ENCODE data around the gene COL4A2.
"Not testable (repeated sequence)": the region's sequence is repeated elsewhere in the genome, so short reads cannot be mapped to it uniquely, and the experiment has no call there.

Gene COL4A2

GRCh38 chr13:110524541-110525257, 217.6 kb downstream of the COL4A2 start:
- peak; percentile 17 for DNase-seq

GRCh38 chr13:110525328-110526319, 218.5 kb downstream of the COL4A2 start:
- DNase-seq = no peak

GRCh38 chr13:110528371-110528770, 221.3 kb downstream of the COL4A2 start:
- DNase-seq = peak; percentile 97

GRCh38 chr13:110528911-110529310, 221.8 kb downstream of the COL4A2 start:
- no peak for DNase-seq

- no peak for DNase-seq
These were observed 222.6 kb downstream of the COL4A2 start for GRCh38 chr13:110529522-110530311.

- DNase-seq = no peak
These were observed 224.0 kb downstream of the COL4A2 start for GRCh38 chr13:110531100-110531499.

GRCh38 chr13:110531671-110532083, 224.6 kb downstream of the COL4A2 start:
- no peak for DNase-seq

- not testable (repeated sequence) for DNase-seq
These were observed 225.2 kb downstream of the COL4A2 start for GRCh38 chr13:110532258-110532657.

- DNase-seq = no peak
These were observed 226.9 kb downstream of the COL4A2 start for GRCh38 chr13:110533771-110534670.

- DNase-seq = no peak
These were observed 228.4 kb downstream of the COL4A2 start for GRCh38 chr13:110535526-110535925.

GRCh38 chr13:110536006-110536693, 229.1 kb downstream of the COL4A2 start:
- DNase-seq = peak; percentile 99

- no peak for DNase-seq
These were observed 231.5 kb downstream of the COL4A2 start for GRCh38 chr13:110538632-110539031.

- DNase-seq = no peak
These were observed 232.8 kb downstream of the COL4A2 start for GRCh38 chr13:110539894-110540293.

- no peak for DNase-seq
These were observed 233.9 kb downstream of the COL4A2 start for GRCh38 chr13:110540871-110541525.

- DNase-seq = no peak
These were observed 234.4 kb downstream of the COL4A2 start for GRCh38 chr13:110541526-110541920.

GRCh38 chr13:110542169-110542796, 235.2 kb downstream of the COL4A2 start:
- DNase-seq = no peak

- no peak for DNase-seq
These were observed 239.3 kb downstream of the COL4A2 start for GRCh38 chr13:110546378-110546777.

GRCh38 chr13:110546926-110547325, 239.8 kb downstream of the COL4A2 start:
- no peak for DNase-seq

GRCh38 chr13:110548891-110549794, 242.1 kb downstream of the COL4A2 start:
- no peak for DNase-seq
